HepG2 (cell line): ENCODE results near the gene QPCT. TPM values are rescaled to one million over a fixed set of nuclear protein-coding genes. Genes with fewer than 3 reads are reported as not detected.

Source experiments
- FOSL2 ChIP-seq: sonication (generic); formaldehyde crosslinking; IDR thresholded peaks from 2 replicates; pipeline ENCODE4 v1.4.0; 2020; ENCODE audit warnings: missing genetic modification reagents
- RARA ChIP-seq: IDR thresholded peaks from 2 replicates; pipeline ENCODE4 v1.6.1; 2016; ENCODE audit warnings: missing genetic modification reagents, missing compliant biosample characterization
- RELA ChIP-seq: sonication (generic); formaldehyde crosslinking; IDR thresholded peaks from 2 replicates; pipeline ENCODE4 v1.4.0; 2020; ENCODE audit warnings: missing genetic modification reagents
- RXRB ChIP-seq: IDR thresholded peaks from 2 replicates; pipeline ENCODE4 v1.6.1; 2016; ENCODE audit warnings: borderline replicate concordance, missing genetic modification reagents, missing compliant biosample characterization
- polyA plus RNA-seq, 8 experiments: library from polyadenylated mRNA; depleted of rRNA in 3 of 8; stranded (reverse) in 7 of 8; unstranded in 1 of 8; fragments of >200 nt; fragmentation: Illumina TruSeq in 4 of 8; extraction: Trizol in 4 of 8; gene quantifications; 2 replicates each; pipeline versions ENCODE4 v1.2.1 to v1.2.3, GENCODE V29; 2011 to 2016; ENCODE audit warnings: low read depth in 4 of 8, missing spikeins in 1 of 8, mixed read lengths in 1 of 8; ENCODE audit not compliant: insufficient read depth in 1 of 8
- total RNA-seq, 5 experiments: library from RNA; depleted of rRNA; stranded (reverse); fragments of >200 nt; fragmentation: Illumina TruSeq; extraction: Trizol; gene quantifications; 2 replicates each; pipeline ENCODE4 v1.2.3, GENCODE V29; 2016; ENCODE audit warnings: low read depth in 1 of 5
- TF ChIP-seq, protein P1 (sequence below): IDR thresholded peaks from 2 replicates; pipeline ENCODE4 v1.6.1; 2016
- TF ChIP-seq, protein P2 (sequence below): IDR thresholded peaks from 2 replicates; pipeline ENCODE4 v1.6.1; 2016; ENCODE audit warnings: low read depth
- TF ChIP-seq, protein P3 (sequence below): sonication (generic); formaldehyde crosslinking; IDR thresholded peaks from 2 replicates; pipeline ENCODE4 v1.4.0; 2020; ENCODE audit warnings: missing genetic modification reagents, borderline replicate concordance
- TF ChIP-seq, protein P4 (sequence below): IDR thresholded peaks from 2 replicates; pipeline ENCODE4 v1.4.0; 2020; ENCODE audit warnings: mild to moderate bottlenecking, missing genetic modification reagents
- TF ChIP-seq, protein P5 (sequence below): sonication (generic); formaldehyde crosslinking; IDR thresholded peaks from 2 replicates; pipeline ENCODE4 v1.4.0; 2020; ENCODE audit warnings: missing genetic modification reagents, borderline replicate concordance

The QPCT gene
- total and polyA plus RNA-seq, 2 of the 13 experiments (the other 11 are each of a cell fraction or from before 2014, with no cell fraction given): 0.77 to 1.2 TPM

DNA sequence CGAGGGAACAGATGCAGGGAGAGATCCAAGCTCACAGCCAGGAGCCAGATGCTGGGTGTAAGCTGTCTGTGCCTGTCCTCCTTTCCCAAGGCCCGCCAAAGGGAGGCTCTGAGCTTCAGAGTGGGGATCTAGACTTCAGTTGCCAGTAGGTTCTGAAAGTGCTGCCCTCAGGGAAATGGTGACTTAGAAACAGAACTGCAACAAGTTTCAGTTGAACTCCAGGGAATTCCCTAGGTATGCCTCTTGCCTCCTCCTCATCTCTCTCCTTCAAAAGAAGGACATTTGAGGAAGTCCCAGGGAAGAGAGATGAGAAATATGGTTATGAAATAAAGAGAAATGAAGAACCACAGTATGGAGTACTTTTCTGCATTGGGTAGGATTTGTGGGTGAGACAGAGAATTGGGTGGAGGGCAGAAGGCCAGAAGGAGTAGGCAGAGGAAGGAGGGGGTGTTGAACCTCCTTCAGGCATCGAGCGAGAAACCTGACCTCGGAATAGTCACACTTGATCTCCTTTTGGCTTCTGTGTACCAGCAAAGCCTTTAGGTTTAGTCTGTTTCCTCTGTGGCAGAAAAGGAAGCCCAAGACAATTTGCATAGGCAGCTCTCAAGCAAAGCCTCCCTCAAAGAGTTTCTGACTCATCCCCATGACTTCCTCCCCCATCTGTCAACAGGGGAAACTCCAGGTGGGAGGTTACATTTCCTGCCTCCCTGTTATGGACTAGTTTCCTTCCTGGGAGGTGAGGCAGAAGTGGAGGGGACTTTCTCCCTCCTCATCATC is 45.7 kb downstream of the QPCT start (continued):
- TF ChIP-seq, protein P1, sequence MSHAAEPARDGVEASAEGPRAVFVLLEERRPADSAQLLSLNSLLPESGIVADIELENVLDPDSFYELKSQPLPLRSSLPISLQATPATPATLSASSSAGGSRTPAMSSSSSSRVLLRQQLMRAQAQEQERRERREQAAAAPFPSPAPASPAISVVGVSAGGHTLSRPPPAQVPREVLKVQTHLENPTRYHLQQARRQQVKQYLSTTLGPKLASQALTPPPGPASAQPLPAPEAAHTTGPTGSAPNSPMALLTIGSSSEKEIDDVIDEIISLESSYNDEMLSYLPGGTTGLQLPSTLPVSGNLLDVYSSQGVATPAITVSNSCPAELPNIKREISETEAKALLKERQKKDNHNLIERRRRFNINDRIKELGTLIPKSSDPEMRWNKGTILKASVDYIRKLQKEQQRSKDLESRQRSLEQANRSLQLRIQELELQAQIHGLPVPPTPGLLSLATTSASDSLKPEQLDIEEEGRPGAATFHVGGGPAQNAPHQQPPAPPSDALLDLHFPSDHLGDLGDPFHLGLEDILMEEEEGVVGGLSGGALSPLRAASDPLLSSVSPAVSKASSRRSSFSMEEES (CRISPR knock-in tag): 0 out of 2 replicates have a peak, but pooled peaks have one; percentile 27
- TF ChIP-seq RXRB (CRISPR knock-in tag) (0 out of 2 replicates have a peak, but pooled peaks have one; percentile 40), RARA (0 out of 2 replicates have a peak, but pooled peaks have one; percentile 22), RELA (CRISPR knock-in tag) (0 out of 2 replicates have a peak, but pooled peaks have one; percentile 38), FOSL2 (CRISPR knock-in tag) (peak; percentile 91)
- TF ChIP-seq, protein P2, sequence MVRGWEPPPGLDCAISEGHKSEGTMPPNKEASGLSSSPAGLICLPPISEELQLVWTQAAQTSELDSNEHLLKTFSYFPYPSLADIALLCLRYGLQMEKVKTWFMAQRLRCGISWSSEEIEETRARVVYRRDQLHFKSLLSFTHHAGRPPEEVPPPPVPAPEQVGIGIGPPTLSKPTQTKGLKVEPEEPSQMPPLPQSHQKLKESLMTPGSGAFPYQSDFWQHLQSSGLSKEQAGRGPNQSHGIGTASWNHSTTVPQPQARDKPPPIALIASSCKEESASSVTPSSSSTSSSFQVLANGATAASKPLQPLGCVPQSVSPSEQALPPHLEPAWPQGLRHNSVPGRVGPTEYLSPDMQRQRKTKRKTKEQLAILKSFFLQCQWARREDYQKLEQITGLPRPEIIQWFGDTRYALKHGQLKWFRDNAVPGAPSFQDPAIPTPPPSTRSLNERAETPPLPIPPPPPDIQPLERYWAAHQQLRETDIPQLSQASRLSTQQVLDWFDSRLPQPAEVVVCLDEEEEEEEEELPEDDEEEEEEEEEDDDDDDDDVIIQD (CRISPR knock-in tag): 0 out of 2 replicates have a peak, but pooled peaks have one; percentile 50
- TF ChIP-seq, protein P3, sequence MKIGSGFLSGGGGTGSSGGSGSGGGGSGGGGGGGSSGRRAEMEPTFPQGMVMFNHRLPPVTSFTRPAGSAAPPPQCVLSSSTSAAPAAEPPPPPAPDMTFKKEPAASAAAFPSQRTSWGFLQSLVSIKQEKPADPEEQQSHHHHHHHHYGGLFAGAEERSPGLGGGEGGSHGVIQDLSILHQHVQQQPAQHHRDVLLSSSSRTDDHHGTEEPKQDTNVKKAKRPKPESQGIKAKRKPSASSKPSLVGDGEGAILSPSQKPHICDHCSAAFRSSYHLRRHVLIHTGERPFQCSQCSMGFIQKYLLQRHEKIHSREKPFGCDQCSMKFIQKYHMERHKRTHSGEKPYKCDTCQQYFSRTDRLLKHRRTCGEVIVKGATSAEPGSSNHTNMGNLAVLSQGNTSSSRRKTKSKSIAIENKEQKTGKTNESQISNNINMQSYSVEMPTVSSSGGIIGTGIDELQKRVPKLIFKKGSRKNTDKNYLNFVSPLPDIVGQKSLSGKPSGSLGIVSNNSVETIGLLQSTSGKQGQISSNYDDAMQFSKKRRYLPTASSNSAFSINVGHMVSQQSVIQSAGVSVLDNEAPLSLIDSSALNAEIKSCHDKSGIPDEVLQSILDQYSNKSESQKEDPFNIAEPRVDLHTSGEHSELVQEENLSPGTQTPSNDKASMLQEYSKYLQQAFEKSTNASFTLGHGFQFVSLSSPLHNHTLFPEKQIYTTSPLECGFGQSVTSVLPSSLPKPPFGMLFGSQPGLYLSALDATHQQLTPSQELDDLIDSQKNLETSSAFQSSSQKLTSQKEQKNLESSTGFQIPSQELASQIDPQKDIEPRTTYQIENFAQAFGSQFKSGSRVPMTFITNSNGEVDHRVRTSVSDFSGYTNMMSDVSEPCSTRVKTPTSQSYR: peak; percentile 80; the same call in 1 of the 2 replicates
- TF ChIP-seq, protein P4, sequence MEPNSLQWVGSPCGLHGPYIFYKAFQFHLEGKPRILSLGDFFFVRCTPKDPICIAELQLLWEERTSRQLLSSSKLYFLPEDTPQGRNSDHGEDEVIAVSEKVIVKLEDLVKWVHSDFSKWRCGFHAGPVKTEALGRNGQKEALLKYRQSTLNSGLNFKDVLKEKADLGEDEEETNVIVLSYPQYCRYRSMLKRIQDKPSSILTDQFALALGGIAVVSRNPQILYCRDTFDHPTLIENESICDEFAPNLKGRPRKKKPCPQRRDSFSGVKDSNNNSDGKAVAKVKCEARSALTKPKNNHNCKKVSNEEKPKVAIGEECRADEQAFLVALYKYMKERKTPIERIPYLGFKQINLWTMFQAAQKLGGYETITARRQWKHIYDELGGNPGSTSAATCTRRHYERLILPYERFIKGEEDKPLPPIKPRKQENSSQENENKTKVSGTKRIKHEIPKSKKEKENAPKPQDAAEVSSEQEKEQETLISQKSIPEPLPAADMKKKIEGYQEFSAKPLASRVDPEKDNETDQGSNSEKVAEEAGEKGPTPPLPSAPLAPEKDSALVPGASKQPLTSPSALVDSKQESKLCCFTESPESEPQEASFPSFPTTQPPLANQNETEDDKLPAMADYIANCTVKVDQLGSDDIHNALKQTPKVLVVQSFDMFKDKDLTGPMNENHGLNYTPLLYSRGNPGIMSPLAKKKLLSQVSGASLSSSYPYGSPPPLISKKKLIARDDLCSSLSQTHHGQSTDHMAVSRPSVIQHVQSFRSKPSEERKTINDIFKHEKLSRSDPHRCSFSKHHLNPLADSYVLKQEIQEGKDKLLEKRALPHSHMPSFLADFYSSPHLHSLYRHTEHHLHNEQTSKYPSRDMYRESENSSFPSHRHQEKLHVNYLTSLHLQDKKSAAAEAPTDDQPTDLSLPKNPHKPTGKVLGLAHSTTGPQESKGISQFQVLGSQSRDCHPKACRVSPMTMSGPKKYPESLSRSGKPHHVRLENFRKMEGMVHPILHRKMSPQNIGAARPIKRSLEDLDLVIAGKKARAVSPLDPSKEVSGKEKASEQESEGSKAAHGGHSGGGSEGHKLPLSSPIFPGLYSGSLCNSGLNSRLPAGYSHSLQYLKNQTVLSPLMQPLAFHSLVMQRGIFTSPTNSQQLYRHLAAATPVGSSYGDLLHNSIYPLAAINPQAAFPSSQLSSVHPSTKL: peak; percentile 55; the same call in 1 of the 2 replicates
- TF ChIP-seq, protein P5, sequence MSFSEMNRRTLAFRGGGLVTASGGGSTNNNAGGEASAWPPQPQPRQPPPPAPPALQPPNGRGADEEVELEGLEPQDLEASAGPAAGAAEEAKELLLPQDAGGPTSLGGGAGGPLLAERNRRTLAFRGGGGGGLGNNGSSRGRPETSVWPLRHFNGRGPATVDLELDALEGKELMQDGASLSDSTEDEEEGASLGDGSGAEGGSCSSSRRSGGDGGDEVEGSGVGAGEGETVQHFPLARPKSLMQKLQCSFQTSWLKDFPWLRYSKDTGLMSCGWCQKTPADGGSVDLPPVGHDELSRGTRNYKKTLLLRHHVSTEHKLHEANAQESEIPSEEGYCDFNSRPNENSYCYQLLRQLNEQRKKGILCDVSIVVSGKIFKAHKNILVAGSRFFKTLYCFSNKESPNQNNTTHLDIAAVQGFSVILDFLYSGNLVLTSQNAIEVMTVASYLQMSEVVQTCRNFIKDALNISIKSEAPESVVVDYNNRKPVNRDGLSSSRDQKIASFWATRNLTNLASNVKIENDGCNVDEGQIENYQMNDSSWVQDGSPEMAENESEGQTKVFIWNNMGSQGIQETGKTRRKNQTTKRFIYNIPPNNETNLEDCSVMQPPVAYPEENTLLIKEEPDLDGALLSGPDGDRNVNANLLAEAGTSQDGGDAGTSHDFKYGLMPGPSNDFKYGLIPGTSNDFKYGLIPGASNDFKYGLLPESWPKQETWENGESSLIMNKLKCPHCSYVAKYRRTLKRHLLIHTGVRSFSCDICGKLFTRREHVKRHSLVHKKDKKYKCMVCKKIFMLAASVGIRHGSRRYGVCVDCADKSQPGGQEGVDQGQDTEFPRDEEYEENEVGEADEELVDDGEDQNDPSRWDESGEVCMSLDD: no peak
